Measurements from ENCODE around the gene JUND. TPM values are rescaled to one million over a fixed set of nuclear protein-coding genes. Genes with fewer than 3 reads are reported as not detected.

Gene JUND
- total RNA-seq, 1 experiment from 2014 or later = 128 TPM

DNA sequence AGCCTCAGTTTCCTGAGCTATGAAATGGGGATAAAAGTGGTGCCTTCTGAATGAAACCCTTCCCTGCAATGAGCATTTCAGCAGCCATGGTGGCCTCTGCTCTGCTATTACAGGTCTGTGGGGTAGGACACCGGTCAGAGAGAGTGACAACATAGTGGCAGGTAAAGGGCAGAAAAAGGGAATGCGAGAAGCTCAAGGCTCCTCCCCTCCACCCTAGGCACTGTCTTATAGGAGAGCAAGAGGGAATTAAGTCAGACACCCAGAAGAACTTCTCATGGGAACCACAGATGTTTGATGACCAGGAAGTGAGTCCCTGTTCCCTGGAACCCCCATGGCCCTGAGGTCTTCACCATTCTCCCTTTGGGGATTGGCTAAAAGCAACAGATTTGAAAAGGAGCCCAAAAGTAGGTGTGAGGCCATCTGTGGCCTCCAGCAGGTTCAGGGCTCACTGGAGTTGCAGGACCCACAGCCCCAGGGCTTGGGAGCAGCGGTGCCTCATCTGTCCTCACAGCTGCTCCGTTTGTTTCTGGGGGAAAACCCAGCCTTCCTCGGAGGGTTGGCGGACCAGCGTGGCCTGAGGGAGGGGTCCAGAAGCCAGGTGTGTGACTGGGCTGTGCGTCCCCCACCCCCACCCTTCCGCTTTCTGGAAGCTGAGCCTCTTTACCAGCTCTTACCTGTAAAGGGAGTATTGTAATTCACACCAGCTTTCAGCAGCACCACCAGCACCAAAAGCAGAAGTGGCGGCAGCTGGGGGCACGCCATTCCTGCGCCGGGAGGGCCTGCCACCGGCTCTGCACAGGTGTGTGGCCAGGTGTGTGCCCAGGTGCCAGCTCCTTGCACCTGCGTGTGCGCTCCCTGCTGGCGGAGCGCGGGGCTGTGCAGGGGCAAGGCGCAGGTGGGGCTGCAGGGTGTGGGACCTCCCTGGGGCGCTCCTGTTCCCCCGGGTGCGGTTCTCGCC is 26.6 kb downstream of the JUND start:
- BruUV-seq (replicated peaks) = no TSS peak
- no peak for DNase-seq (ENCODE audit: low spot score)
- H3K27me3 ChIP-seq (replicated peaks; ENCODE audit: insufficient read depth, low read depth, low read length, poor library complexity) = peaks cover 6% of the 10 kb centered on the region
- CTCF ChIA-PET = interaction anchor here (1.3 to 1.8 kb wide), 2 partner anchors 133 to 142 kb away, joined by 4 to 8 read pairs; no protein-coding TSS in a partner anchor
- no peak for TF ChIP-seq CTCF (conservative IDR thresholded peaks at IDR 0.05; ENCODE audit: low read depth, low read length)
- no peak for TF ChIP-seq EZH2 (IDR thresholded peaks at IDR 0.05; ENCODE audit: borderline replicate concordance, low read depth, low read length, poor library complexity, severe bottlenecking)
- no peaks in the 10 kb centered on the region for H3K36me3 ChIP-seq (ENCODE audit: insufficient read depth, low read length, poor library complexity, severe bottlenecking)
- POLR2A ChIA-PET (ENCODE audit: low non-redundant PET) = no interaction called here
- intact Hi-C loops (cut with micrococcal nuclease; ENCODE audit: unreplicated experiment) = loop anchor here (5.0 kb wide), 1 partner anchor 248 kb away; the partner anchor contains the start of gene ARRDC2
- no peak overlapping the region for H3K27ac ChIP-seq (ENCODE audit: low read depth, low read length, poor library complexity, severe bottlenecking)
- H3K4me3 ChIP-seq (ENCODE audit: low read depth, low read length, poor library complexity, severe bottlenecking) = no peak overlapping the region
- no peaks in the 10 kb centered on the region for H3K9me3 ChIP-seq (ENCODE audit: low read depth, low read length, poor library complexity, severe bottlenecking)
- H3K4me1 ChIP-seq (ENCODE audit: insufficient read depth, low read length, poor library complexity, severe bottlenecking) = no peaks in the 10 kb centered on the region

DNA sequence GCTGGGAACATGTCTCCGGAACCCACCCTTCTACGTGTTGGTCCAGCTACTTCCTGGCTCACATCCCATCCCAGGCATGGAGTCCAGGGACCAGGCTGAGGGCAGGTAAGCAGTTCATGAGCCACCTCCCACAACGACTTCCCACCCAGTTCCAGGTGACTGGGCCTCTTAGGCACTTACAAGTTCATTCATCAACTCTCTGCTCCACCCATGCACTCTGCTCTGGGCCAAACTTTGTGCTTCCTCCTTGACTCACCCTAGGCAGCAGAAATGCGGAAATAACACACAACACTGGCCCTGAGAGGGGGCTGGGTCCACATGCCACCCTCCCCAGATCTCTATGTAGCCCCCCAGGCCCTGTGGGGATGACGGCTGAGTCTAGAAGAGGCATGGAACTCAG is 27.7 kb downstream of the JUND start:
- TF ChIP-seq CTCF (conservative IDR thresholded peaks at IDR 0.05; ENCODE audit: low read depth, low read length) = no peak
- TF ChIP-seq EZH2 (IDR thresholded peaks at IDR 0.05; ENCODE audit: borderline replicate concordance, low read depth, low read length, poor library complexity, severe bottlenecking) = no peak
- H3K4me3 ChIP-seq (ENCODE audit: low read depth, low read length, poor library complexity, severe bottlenecking) = no peak overlapping the region
- intact Hi-C loops (cut with micrococcal nuclease; ENCODE audit: unreplicated experiment) = loop anchor here (2.0 to 5.0 kb wide), 2 partner anchors 45 to 246 kb away; partner anchors contain the start of gene ARRDC2
- H3K27ac ChIP-seq (ENCODE audit: low read depth, low read length, poor library complexity, severe bottlenecking) = no peak overlapping the region
- BruUV-seq (replicated peaks) = no TSS peak
- H3K4me1 ChIP-seq (ENCODE audit: insufficient read depth, low read length, poor library complexity, severe bottlenecking) = no peaks in the 10 kb centered on the region
- ChIA-PET CTCF (interaction anchor here (0.5 to 1.8 kb wide), 6 partner anchors 26 to 597 kb away, joined by 3 to 12 read pairs (median 4); no protein-coding TSS in a partner anchor), POLR2A (ENCODE audit: low non-redundant PET) (no interaction called here)
- DNase-seq (ENCODE audit: low spot score) = no peak
- no peaks in the 10 kb centered on the region for H3K9me3 ChIP-seq (ENCODE audit: low read depth, low read length, poor library complexity, severe bottlenecking)
- H3K36me3 ChIP-seq (ENCODE audit: insufficient read depth, low read length, poor library complexity, severe bottlenecking) = no peaks in the 10 kb centered on the region
- H3K27me3 ChIP-seq (replicated peaks; ENCODE audit: insufficient read depth, low read depth, low read length, poor library complexity) = peaks cover 6% of the 10 kb centered on the region

DNA sequence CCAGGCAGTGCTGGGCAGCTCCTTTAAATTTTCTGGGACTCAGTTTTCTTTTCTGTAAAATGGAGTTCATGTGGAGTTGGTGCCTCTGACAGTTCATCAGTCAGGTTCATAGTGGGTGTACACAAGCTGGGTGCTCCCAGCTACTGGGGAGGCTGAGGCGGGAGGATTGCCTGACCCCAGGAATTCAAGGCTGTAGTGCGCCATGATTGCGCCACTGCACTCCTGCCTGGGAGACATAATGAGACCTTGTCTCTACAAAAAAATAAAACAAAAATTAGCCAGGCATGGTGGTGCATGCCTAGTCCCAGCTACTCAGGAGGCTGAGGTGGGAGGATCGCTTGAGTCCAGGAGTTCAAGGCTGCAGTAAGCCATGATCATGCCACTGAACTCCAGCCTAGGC is 28.3 kb downstream of the JUND start:
- CTCF ChIA-PET = interaction anchor here (0.5 to 2.1 kb wide), 5 partner anchors 27 to 73 kb away, joined by 3 to 45 read pairs (median 5); partner anchors contain the start of gene MPV17L2
- BruUV-seq (replicated peaks) = no TSS peak
- Histone ChIP-seq H3K27me3 (replicated peaks; ENCODE audit: insufficient read depth, low read depth, low read length, poor library complexity) (peaks cover 6% of the 10 kb centered on the region), H3K27ac (ENCODE audit: low read depth, low read length, poor library complexity, severe bottlenecking) (no peak overlapping the region), H3K9me3 (ENCODE audit: low read depth, low read length, poor library complexity, severe bottlenecking) (no peaks in the 10 kb centered on the region), H3K4me1 (ENCODE audit: insufficient read depth, low read length, poor library complexity, severe bottlenecking) (no peaks in the 10 kb centered on the region), H3K36me3 (ENCODE audit: insufficient read depth, low read length, poor library complexity, severe bottlenecking) (no peaks in the 10 kb centered on the region), H3K4me3 (ENCODE audit: low read depth, low read length, poor library complexity, severe bottlenecking) (no peak overlapping the region)
- intact Hi-C loops (cut with micrococcal nuclease; ENCODE audit: unreplicated experiment) = loop anchor here (2.0 to 5.0 kb wide), 2 partner anchors 44 to 246 kb away; partner anchors contain the start of gene ARRDC2
- no peak for DNase-seq (ENCODE audit: low spot score)
- TF ChIP-seq CTCF (conservative IDR thresholded peaks at IDR 0.05; ENCODE audit: low read depth, low read length) (no peak), EZH2 (IDR thresholded peaks at IDR 0.05; ENCODE audit: borderline replicate concordance, low read depth, low read length, poor library complexity, severe bottlenecking) (no peak)
- POLR2A ChIA-PET (ENCODE audit: low non-redundant PET) = no interaction called here

Measured in A673 (cell line).